DOHH2 (cell line): ENCODE data around the gene LTA4H.

ENCODE experiments used
- H3F3A ChIP-seq: fragments of 200-600 bp; sonication (generic), shearing (Covaris generic); 2 replicates; pipeline ENCODE4 v1.6.0; 2016; ENCODE audit warnings: antibody characterized with exemption, mild to moderate bottlenecking; ENCODE audit not compliant: control insufficient read depth, insufficient read depth
- H3K27ac ChIP-seq: fragments of 200-600 bp; sonication (generic); 2 replicates; pipeline ENCODE4 v1.5.1; 2014; ENCODE audit warnings: low read depth, mild to moderate bottlenecking, low read length, moderate library complexity
- H3K27me3 ChIP-seq: fragments of 200-600 bp; sonication (generic); 2 replicates; pipeline ENCODE4 v1.6.1; 2014; ENCODE audit warnings: mild to moderate bottlenecking, low read length, mixed read lengths; ENCODE audit not compliant: control insufficient read depth
- H3K36me3 ChIP-seq: fragments of 200-600 bp; sonication (generic); 2 replicates; pipeline ENCODE4 v1.6.1; 2014; ENCODE audit warnings: mild to moderate bottlenecking, low read length, moderate library complexity, mixed read lengths; ENCODE audit not compliant: control insufficient read depth
- H3K4me1 ChIP-seq: fragments of 200-600 bp; sonication (generic); 2 replicates; pipeline ENCODE4 v1.6.1; 2014; ENCODE audit warnings: mild to moderate bottlenecking, low read length, mixed read lengths; ENCODE audit not compliant: control insufficient read depth
- H3K4me2 ChIP-seq: fragments of 200-600 bp; sonication (generic); 2 replicates; pipeline ENCODE4 v1.6.0; 2014; ENCODE audit warnings: mild to moderate bottlenecking, low read length, moderate library complexity
- H3K4me3 ChIP-seq: fragments of 200-600 bp; sonication (generic); 2 replicates; pipeline ENCODE4 v1.5.1; 2014; ENCODE audit warnings: mild to moderate bottlenecking, low read length, mixed read lengths
- H3K79me2 ChIP-seq: fragments of 200-600 bp; sonication (generic); 2 replicates; pipeline ENCODE4 v1.6.1; 2014; ENCODE audit warnings: mild to moderate bottlenecking, low read length, mixed read lengths; ENCODE audit not compliant: control insufficient read depth
- H3K9me2 ChIP-seq: fragments of 200-600 bp; sonication (generic); replicated peaks from 2 replicates; pipeline ENCODE4 v1.6.1; 2014; ENCODE audit warnings: mild to moderate bottlenecking, low read length, mixed read lengths; ENCODE audit not compliant: control insufficient read depth
- H3K9me3 ChIP-seq: fragments of 200-600 bp; sonication (generic); 2 replicates; pipeline ENCODE4 v1.6.1; 2014; ENCODE audit warnings: antibody characterized with exemption, low read length, mixed read lengths; ENCODE audit not compliant: control insufficient read depth, insufficient read depth
- H4K20me1 ChIP-seq: fragments of 200-600 bp; sonication (generic); 2 replicates; pipeline ENCODE4 v1.6.0; 2014; ENCODE audit warnings: low read depth, mild to moderate bottlenecking, antibody characterized with exemption, low read length, moderate library complexity; ENCODE audit not compliant: control insufficient read depth, insufficient read depth
- EZH2phosphoT487 ChIP-seq: fragments of 200-600 bp; sonication (generic); IDR thresholded peaks from 2 replicates; pipeline ENCODE4 v1.6.1; 2017; ENCODE audit warnings: borderline replicate concordance, mild to moderate bottlenecking, antibody characterized with exemption, low read length, moderate library complexity, mixed read lengths
- TF ChIP-seq, protein P1 (sequence below): fragments of 200-600 bp; sonication (generic); IDR thresholded peaks from one replicate; pipeline ENCODE4 v1.5.1; 2014; ENCODE audit warnings: antibody characterized with exemption, mild to moderate bottlenecking, low read depth, low read length; ENCODE audit not compliant: poor library complexity, severe bottlenecking

LTA4H gene

DNA sequence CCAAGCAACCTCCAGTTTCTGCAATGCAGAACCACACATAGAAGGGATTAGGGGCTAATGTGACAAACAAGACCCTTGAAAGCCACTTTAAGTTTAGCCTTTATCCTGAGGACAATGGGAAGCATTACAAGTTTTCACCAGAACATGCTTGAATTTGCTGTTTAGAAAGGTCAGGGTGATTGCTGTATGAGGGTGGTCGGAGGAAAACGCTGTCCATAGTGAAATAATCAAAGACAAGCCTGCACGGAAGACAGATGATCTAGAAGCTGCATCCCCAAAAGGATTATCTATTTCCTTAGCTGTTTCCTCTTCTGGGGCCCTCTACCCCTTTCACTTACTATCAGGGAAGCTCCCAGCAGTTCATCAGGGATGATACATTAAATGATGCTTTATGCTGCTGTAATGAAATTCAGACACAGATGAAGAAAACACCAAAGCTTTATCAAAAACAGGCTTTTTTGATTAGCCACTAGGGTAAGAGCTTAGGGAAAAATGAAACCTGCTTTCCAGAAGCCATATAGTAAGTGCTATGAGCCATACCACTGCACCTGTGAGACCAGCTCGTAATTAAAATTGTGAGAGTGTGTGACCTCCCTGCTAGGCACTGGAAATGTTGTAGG lies 45.8 kb downstream of the LTA4H start:
- no peaks in the 10 kb centered on the region for H3K9me2 ChIP-seq
- no peaks in the 10 kb centered on the region for H3F3A ChIP-seq
- no peak overlapping the region for H3K4me2 ChIP-seq
- H3K36me3 ChIP-seq: no peaks in the 10 kb centered on the region
- H3K9me3 ChIP-seq: no peaks in the 10 kb centered on the region
- H3K4me3 ChIP-seq: no peak overlapping the region
- no peak overlapping the region for H3K27ac ChIP-seq
- TF ChIP-seq, protein P1, sequence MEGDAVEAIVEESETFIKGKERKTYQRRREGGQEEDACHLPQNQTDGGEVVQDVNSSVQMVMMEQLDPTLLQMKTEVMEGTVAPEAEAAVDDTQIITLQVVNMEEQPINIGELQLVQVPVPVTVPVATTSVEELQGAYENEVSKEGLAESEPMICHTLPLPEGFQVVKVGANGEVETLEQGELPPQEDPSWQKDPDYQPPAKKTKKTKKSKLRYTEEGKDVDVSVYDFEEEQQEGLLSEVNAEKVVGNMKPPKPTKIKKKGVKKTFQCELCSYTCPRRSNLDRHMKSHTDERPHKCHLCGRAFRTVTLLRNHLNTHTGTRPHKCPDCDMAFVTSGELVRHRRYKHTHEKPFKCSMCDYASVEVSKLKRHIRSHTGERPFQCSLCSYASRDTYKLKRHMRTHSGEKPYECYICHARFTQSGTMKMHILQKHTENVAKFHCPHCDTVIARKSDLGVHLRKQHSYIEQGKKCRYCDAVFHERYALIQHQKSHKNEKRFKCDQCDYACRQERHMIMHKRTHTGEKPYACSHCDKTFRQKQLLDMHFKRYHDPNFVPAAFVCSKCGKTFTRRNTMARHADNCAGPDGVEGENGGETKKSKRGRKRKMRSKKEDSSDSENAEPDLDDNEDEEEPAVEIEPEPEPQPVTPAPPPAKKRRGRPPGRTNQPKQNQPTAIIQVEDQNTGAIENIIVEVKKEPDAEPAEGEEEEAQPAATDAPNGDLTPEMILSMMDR: no peak
- no peak for TF ChIP-seq EZH2phosphoT487
- H3K79me2 ChIP-seq: no peaks in the 10 kb centered on the region
- no peaks in the 10 kb centered on the region for H3K4me1 ChIP-seq
- H3K27me3 ChIP-seq: no peaks in the 10 kb centered on the region
- H4K20me1 ChIP-seq: no peaks in the 10 kb centered on the region

DNA sequence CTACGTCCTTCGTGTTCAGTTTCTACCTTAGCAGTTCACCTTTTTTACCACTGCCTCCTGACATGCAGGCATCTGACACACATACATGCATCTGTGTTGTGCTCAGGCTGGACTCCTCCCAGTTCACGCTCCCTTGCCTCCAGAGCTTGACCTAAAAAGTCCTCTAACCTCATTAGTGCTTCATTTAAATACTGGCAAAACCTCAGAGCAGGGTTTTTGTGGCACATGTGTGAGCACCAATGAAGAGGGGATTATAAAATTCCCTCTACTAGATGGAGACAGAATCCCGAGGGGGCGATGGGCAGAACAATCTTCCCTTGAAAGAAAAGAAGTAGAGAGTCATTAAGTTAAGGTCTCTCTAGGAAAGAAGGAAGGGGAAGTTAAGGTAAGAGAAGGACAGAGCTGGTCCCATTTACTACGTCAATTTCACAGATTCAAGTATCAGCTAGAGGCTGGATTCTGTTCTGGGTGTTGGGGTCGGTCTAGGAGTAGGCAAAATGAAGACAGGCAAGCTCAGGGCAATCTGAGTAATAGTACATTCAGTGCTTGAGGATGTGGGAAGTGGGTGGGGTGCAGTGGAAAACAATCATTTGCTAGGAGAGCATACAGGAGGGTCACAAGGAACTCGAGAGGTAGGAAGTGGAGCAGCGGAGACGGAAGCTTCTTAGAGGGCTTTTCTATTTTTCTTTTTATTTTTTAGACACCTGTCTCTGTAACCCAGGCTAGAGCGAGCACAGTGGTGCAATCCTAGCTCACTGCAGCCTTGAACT lies 46.7 kb downstream of the LTA4H start:
- H3K4me3 ChIP-seq: no peak overlapping the region
- no peaks in the 10 kb centered on the region for H3K27me3 ChIP-seq
- H3K79me2 ChIP-seq: no peaks in the 10 kb centered on the region
- no peaks in the 10 kb centered on the region for H3F3A ChIP-seq
- no peak overlapping the region for H3K4me2 ChIP-seq
- H3K36me3 ChIP-seq: no peaks in the 10 kb centered on the region
- H3K27ac ChIP-seq: no peak overlapping the region
- no peaks in the 10 kb centered on the region for H4K20me1 ChIP-seq
- no peaks in the 10 kb centered on the region for H3K9me3 ChIP-seq
- no peaks in the 10 kb centered on the region for H3K9me2 ChIP-seq
- TF ChIP-seq, protein P1: no peak
- no peak for TF ChIP-seq EZH2phosphoT487
- H3K4me1 ChIP-seq: no peaks in the 10 kb centered on the region

DNA sequence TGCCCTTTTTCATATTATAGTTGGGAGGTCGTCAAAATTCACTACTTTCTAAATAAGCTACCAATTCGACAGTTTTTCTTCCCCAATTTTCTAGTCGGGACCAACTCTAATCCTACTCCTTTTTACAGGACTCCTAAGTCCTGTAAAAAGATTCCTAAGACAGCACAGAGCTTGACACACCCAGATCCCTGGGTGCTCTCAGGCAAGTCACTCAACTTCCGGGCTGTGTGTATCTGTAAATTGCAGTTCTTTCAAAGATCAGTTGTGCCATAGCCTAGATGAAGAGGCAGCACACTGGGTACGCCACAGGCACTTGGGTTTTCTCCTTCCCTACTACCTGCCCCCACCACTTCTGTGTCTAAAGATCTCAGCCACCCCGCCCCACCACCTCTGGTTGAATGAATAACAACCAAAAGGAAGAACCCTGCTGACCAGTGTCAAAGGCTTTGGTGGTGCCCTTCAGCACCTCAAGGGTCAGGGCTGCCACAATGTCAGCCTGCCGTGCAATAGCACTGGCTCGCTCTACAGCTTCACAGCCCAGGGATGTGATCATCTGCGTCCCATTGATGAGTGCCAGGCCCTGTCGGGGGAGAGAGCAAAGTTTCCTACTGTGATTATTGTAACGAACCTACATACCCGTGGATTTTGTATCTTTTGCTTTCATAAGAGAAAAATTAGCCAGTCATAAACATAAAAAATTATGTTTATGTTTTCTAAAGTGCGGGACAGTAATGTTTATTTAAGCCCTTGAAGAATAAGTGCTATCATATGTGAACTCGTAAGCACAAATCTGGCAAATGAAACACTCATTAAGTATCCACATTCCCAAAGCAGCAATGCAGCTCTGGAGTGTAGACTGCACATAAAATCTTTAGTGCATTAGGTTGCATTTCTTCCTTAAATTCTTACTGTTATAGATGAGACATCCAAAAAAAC lies 48.5 kb downstream of the LTA4H start:
- H3F3A ChIP-seq: no peaks in the 10 kb centered on the region
- H4K20me1 ChIP-seq: no peaks in the 10 kb centered on the region
- no peaks in the 10 kb centered on the region for H3K4me1 ChIP-seq
- H3K27me3 ChIP-seq: no peaks in the 10 kb centered on the region
- H3K9me3 ChIP-seq: no peaks in the 10 kb centered on the region
- H3K9me2 ChIP-seq: no peaks in the 10 kb centered on the region
- H3K79me2 ChIP-seq: no peaks in the 10 kb centered on the region
- no peak overlapping the region for H3K4me2 ChIP-seq
- no peak overlapping the region for H3K27ac ChIP-seq
- no peak overlapping the region for H3K4me3 ChIP-seq
- TF ChIP-seq, protein P1: no peak
- TF ChIP-seq EZH2phosphoT487: no peak
- no peaks in the 10 kb centered on the region for H3K36me3 ChIP-seq
